SK-MEL-5 (cell line): ENCODE data around the gene RFPL4AL1. TPM values are rescaled to one million over a fixed set of nuclear protein-coding genes. Genes with fewer than 3 reads are reported as not detected.
"Not testable (repeated sequence)": the region's sequence is repeated elsewhere in the genome, so short reads cannot be mapped to it uniquely, and the experiment has no call there.

Experiments
- DNase-seq: peaks from one replicate; pipeline ENCODE4 v3.0.0-alpha.2; 2016; ENCODE audit warnings: low read depth, low spot score
- in situ Hi-C: cut with HindIII; loops from 2 replicates; pipeline ENCODE4 v1.10.0; 2016; ENCODE audit warnings: low sequenced_read_pairs, high pct_unique_total_duplicates, low pct_unique_long_range_greater_than_20kb
- polyA plus RNA-seq, 2 experiments: library from polyadenylated mRNA; depleted of rRNA; stranded (reverse); fragments of >200 nt; gene quantifications; 2 replicates each; pipeline ENCODE4 v1.2.3, GENCODE V29; 2015
- total RNA-seq: library from RNA; depleted of rRNA; stranded (reverse); fragments of >200 nt; shearing (Covaris generic); gene quantifications from 2 replicates; pipeline ENCODE4 v1.2.3, GENCODE V29; 2014; rRNA removed

The RFPL4AL1 gene
- total RNA-seq, result not detected in 2 replicates
- polyA plus RNA-seq (2015; cell fraction: cytosol; rRNA removed), result not detected in 2 replicates
- not detected in 2 replicates for polyA plus RNA-seq (2015; cell fraction: nucleus; rRNA removed)

GRCh38 chr19:55768818-55769217, at the start of gene RFPL4AL1:
RFPL4AL1 (plus strand) TSS chr19:55769118; CDS start chr19:55771805, 2,687 bp downstream.
- in situ Hi-C loops, DNase-seq: not testable (repeated sequence)

- in situ Hi-C loops, result no loop called here
- no peak for DNase-seq
Measured at GRCh38 chr19:55720214-55720746, 48.6 kb upstream of the RFPL4AL1 start.

GRCh38 chr19:55720801-55721200, 48.1 kb upstream of the RFPL4AL1 start:
- in situ Hi-C loops, result no loop called here
- DNase-seq, result no peak

GRCh38 chr19:55723491-55723890, 45.4 kb upstream of the RFPL4AL1 start:
- no peak for DNase-seq
- in situ Hi-C loops, result no loop called here

- in situ Hi-C loops, DNase-seq: not testable (repeated sequence)
Measured at GRCh38 chr19:55730378-55730777, 38.5 kb upstream of the RFPL4AL1 start.

- no peak for DNase-seq
- in situ Hi-C loops, result no loop called here
Measured at GRCh38 chr19:55738302-55738701, 30.6 kb upstream of the RFPL4AL1 start, which contains the start of gene NLRP9. NLRP9 (minus strand) TSS chr19:55738402; CDS start chr19:55738374, 28 bp downstream.

GRCh38 chr19:55750715-55751114, 18.2 kb upstream of the RFPL4AL1 start:
- DNase-seq, result no peak
- in situ Hi-C loops, result no loop called here

- no peak for DNase-seq
- in situ Hi-C loops, result no loop called here
Measured at GRCh38 chr19:55753401-55753800, 15.5 kb upstream of the RFPL4AL1 start.

GRCh38 chr19:55756808-55757207, 12.1 kb upstream of the RFPL4AL1 start:
- DNase-seq, in situ Hi-C loops: not testable (repeated sequence)

- in situ Hi-C loops, DNase-seq: not testable (repeated sequence)
Measured at GRCh38 chr19:55758797-55759196, 10.1 kb upstream of the RFPL4AL1 start, which contains the start of gene RFPL4A. RFPL4A (plus strand) TSS chr19:55759097; CDS start chr19:55761801, 2,704 bp downstream.

GRCh38 chr19:55766466-55766865, 2.5 kb upstream of the RFPL4AL1 start:
- no peak for DNase-seq
- in situ Hi-C loops, result no loop called here

GRCh38 chr19:55769632-55770031, 714 bp downstream of the RFPL4AL1 start:
- in situ Hi-C loops, DNase-seq: not testable (repeated sequence)

- DNase-seq, result peak; percentile 55
- in situ Hi-C loops, result no loop called here
Measured at GRCh38 chr19:55777528-55777927, 8.6 kb downstream of the RFPL4AL1 start.

- DNase-seq, result no peak
- in situ Hi-C loops, result no loop called here
Measured at GRCh38 chr19:55778331-55778730, 9.4 kb downstream of the RFPL4AL1 start.

- in situ Hi-C loops, result no loop called here
- no peak for DNase-seq
Measured at GRCh38 chr19:55781112-55781511, 12.2 kb downstream of the RFPL4AL1 start.

- no peak for DNase-seq
- in situ Hi-C loops, result no loop called here
Measured at GRCh38 chr19:55795021-55795420, 26.1 kb downstream of the RFPL4AL1 start.

- in situ Hi-C loops, result no loop called here
- no peak for DNase-seq
Measured at GRCh38 chr19:55801416-55801815, 32.5 kb downstream of the RFPL4AL1 start.

GRCh38 chr19:55802281-55802680, 33.4 kb downstream of the RFPL4AL1 start:
- in situ Hi-C loops, result no loop called here
- DNase-seq, result no peak

- DNase-seq, result peak; percentile 87
- in situ Hi-C loops, result no loop called here
Measured at GRCh38 chr19:55809381-55810058, 40.6 kb downstream of the RFPL4AL1 start.
